Measurements from ENCODE around the gene KLHDC4.
"Not testable (repeated sequence)": the region's sequence is repeated elsewhere in the genome, so short reads cannot be mapped to it uniquely, and the experiment has no call there.

KLHDC4 gene

DNA sequence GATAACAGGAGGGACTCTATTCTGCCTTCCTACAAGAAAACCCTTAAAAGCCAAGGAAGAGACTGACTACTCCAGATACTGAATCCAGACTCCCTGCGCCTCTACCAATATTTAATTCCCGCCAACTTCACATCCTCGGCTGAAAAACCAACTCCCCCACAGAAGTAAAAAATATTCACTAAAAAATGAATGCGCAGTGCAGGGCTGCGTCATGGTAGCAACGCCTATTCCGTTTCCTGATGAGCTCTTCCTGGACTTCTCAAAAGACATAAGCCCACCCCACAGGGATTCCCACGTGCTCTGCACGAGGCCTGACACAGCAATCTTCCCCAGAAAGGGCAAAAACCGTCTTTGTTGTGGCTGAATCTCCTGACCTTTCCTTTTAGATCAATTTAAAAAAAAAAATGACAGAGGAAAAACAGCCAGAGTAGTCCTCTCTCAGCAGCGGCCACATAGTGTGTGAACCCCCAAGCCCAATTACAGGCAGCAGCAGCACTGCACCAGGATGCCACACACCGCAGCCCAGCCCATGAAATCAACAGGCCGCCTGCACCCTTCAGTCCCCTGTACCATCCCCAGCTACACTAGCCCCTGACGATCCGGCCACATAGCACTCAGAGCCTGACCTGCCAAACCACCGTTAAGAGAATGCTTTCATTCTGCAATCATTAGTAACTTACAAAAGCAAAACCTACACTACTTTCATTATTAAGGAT lies 23.9 kb downstream of the KLHDC4 start:
- DNase-seq, result no peak

DNA sequence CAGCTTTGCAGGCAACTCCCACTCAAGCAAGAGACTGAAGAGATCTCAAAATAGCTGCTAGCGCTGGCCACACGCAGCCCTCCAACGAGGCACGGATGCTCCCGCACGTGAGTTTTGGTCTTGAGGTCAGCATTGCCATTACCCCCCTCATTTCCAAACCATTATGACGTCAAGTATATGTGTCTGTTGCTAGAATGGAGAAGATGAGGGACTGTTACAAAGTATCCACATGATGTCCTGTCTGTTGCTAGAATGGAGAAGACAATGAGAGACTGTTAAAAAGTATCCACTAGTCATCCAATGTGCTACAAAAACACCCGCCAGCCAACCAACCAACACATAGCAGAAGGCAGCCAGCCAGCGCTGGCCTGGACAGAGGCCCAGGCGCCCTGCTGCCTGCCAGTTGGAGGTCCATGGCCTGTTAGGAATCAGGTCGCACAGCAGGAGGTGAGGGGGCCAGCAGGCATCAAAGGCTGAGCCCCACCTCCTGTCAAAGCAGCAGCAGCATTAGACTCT lies 24.8 kb downstream of the KLHDC4 start:
- DNase-seq, result no peak

DNA sequence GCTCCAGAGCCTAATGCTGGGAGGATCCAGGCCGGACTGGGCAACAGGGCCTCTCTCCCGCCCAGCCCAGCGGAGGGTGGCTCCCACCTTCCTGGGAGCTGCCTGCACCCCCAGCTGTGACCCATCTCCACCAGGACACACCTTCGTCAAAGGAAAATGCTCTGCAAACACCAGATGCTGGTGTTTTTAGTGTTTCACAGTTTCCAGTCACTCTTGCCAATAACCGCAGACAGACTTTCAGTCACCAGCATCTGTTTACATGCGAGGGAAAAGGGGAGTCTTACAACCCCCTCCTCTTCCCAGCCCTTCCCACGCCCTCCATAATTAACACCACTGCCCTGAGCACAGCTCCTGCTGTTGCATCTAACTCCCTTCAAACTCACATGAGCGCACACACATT lies 25.3 kb downstream of the KLHDC4 start:
- DNase-seq, result no peak

GRCh38 chr16:87739801-87740200 lies 26.0 kb downstream of the KLHDC4 start:
- no peak for DNase-seq

DNA sequence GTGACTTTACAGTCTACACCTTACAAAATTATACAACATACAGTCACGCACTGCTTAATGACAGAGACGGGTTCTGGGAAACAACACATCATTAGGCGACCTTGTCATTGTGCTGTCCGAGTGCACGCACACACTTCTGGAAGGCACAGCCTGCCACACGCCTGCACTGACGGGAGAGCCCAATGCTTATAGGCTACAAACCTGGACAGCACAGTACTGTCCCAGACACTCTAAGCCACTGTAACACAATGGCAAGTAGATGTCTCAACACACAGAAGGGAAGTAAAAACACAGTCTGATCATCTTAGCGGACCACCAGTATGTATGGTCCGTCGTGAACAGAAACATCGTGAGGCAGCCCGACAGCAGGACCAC lies 29.8 kb downstream of the KLHDC4 start:
- DNase-seq, result no peak

GRCh38 chr16:87735270-87736007 lies 30.3 kb downstream of the KLHDC4 start:
- no peak for DNase-seq

- no peak for DNase-seq
These were observed 31.1 kb downstream of the KLHDC4 start for GRCh38 chr16:87734644-87735043.

- no peak for DNase-seq
These were observed 32.6 kb downstream of the KLHDC4 start for GRCh38 chr16:87733190-87733589.

GRCh38 chr16:87731607-87732006 lies 34.2 kb downstream of the KLHDC4 start:
- DNase-seq, result no peak

- no peak for DNase-seq
These were observed 36.4 kb downstream of the KLHDC4 start for GRCh38 chr16:87729266-87729954.

GRCh38 chr16:87728026-87728425 lies 37.8 kb downstream of the KLHDC4 start:
- DNase-seq, result peak; percentile 46

GRCh38 chr16:87727346-87727745 lies 38.4 kb downstream of the KLHDC4 start:
- DNase-seq, result no peak

DNA sequence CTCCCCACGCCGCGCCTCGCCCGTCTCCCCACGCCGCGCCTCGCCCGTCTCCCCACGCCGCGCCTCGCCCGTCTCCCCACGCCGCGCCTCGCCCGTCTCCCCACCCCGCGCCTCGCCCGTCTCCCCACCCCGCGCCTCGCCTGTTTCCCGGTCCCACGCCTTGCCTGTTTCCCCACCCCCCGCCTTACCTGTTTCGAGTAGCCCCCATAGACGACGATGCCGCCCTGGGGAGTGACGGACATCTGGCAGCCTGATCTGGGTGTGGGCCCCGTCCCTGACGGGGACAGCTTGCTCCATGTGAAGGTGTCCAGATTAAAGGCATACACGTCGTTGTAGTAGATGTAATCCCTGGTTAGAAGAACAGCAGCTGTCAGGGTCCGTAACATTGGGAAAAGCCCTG lies 39.2 kb downstream of the KLHDC4 start:
- DNase-seq, result not testable (repeated sequence)

- DNase-seq, result no peak
These were observed 40.1 kb downstream of the KLHDC4 start for GRCh38 chr16:87725596-87726235.

GRCh38 chr16:87724490-87725291 lies 41.1 kb downstream of the KLHDC4 start:
- no peak for DNase-seq

- peak; percentile 18 for DNase-seq
These were observed 42.6 kb downstream of the KLHDC4 start for GRCh38 chr16:87723226-87723623.

GRCh38 chr16:87722590-87723225 lies 43.1 kb downstream of the KLHDC4 start:
- DNase-seq, result no peak

DNA sequence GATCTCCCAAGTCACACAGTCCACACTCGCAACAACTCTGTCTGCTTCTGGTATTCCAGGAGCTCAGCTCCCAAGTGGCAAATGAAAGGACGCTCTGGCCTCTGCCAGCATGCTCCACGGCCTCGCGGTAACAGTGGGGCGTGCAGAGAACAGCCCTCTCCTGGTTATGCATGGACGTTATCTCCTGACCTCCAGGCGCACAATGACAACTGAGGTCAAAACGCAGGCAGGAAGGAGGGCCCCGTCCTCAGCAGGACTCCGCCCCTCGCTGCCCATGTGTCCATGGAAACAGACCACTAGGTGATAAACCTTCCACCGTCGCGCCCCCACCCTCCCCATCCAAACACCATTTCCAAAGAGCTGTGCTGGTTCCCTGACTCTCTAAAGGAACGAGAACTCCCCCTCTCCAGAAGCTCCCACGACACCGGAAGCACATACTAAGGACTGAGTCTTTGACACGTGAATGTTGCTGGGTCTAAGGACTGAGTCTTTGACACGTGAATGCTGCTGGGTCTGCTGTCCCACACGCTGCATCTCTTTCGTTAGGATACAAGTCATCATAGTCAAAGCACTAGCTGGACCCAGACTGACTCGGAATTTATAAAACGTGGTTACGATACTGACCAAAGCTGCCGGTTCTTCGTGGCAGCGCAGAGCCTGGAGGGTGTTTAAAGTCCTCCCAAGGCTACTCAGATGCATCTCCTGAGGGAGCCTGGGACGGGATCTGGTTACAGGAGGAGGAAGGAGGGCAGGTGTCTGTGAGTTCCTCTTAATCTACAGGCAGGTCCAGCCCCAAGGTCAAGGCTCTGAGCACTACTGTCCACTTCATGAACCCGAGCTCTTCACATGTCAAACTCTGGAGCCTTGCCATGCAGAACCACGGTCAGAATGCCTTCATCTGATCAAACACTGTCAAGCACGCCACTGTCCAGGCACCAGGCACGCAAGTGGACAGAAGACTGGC lies 43.9 kb downstream of the KLHDC4 start:
- DNase-seq, result no peak

- no peak for DNase-seq
These were observed 45.3 kb downstream of the KLHDC4 start for GRCh38 chr16:87720446-87720845.

DNA sequence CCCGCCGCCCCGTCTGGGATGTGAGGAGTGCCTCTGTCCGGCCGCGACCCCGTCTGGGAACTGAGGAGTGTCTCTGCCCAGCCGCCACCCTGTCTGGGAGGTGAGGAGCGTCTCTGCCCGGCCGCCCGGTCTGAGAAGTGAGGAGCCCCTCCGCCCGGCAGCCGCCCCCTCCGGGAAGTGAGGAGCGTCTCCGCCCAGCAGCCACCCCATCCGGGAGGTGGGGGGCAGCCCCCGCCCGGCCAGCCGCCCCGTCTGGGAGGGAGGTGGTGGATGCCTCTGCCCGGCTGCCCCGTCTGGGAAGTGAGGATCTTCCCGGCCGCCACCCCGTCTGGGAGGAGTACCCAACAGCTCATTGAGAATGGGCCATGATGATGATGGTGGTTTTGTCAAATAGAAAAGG lies 47.0 kb downstream of the KLHDC4 start:
- DNase-seq, result not testable (repeated sequence)

GRCh38 chr16:87715658-87716057 lies 50.1 kb downstream of the KLHDC4 start:
- DNase-seq, result peak; percentile 32

Data from EL (cell line).